Suprapubic skin (tissue), 4 donors: ENCODE measurements around the gene CENPM. TPM values are rescaled to one million over a fixed set of nuclear protein-coding genes. Genes with fewer than 3 reads are reported as not detected.

Experiments
- DNase-seq, 2 donors: peaks; one replicate each; pipeline ENCODE4 v3.0.0-alpha.2; 2019; ENCODE audit warnings: low spot score in 2 of 2
- H3K27ac ChIP-seq: fragments of 200-600 bp; sonication (generic); one replicate; pipeline ENCODE4 v1.5.1; 2019
- H3K27me3 ChIP-seq: fragments of 200-600 bp; sonication (generic); one replicate; pipeline ENCODE4 v1.5.1; 2019
- H3K36me3 ChIP-seq: fragments of 200-600 bp; sonication (generic); one replicate; pipeline ENCODE4 v1.5.1; 2019
- H3K4me1 ChIP-seq: fragments of 200-600 bp; sonication (generic); one replicate; pipeline ENCODE4 v1.5.1; 2019
- H3K4me3 ChIP-seq: fragments of 200-600 bp; sonication (generic); one replicate; pipeline ENCODE4 v1.5.1; 2019; ENCODE audit warnings: mild to moderate bottlenecking
- H3K9me3 ChIP-seq: fragments of 200-600 bp; sonication (generic); one replicate; pipeline ENCODE4 v1.5.1; 2019
- CTCF ChIP-seq, 2 donors: fragments of 200-600 bp in 1 of 2; fragments of 450-650 bp in 1 of 2; sonication (generic) in 1 of 2; IDR thresholded peaks; one replicate each; pipeline ENCODE4 v1.5.1; 2016 to 2019; ENCODE audit warnings: antibody characterized with exemption in 2 of 2, mild to moderate bottlenecking in 1 of 2, moderate library complexity in 1 of 2
- EP300 ChIP-seq: sonication (generic); formaldehyde crosslinking; IDR thresholded peaks from one replicate; pipeline ENCODE4 v1.6.1; 2017; ENCODE audit warnings: antibody characterized with exemption
- POLR2A ChIP-seq, 2 donors: fragments of 450-650 bp; IDR thresholded peaks; one replicate each; pipeline ENCODE4 v1.6.1; 2017; ENCODE audit warnings: antibody characterized with exemption in 2 of 2, mild to moderate bottlenecking in 2 of 2, moderate library complexity in 2 of 2
- POLR2AphosphoS5 ChIP-seq, 3 donors: sonication (generic); formaldehyde crosslinking; IDR thresholded peaks; one replicate each; pipeline ENCODE4 v1.6.1; 2017; ENCODE audit warnings: antibody characterized with exemption in 3 of 3
- WGBS: methylation state at CpG from one replicate; pipeline ENCODE4 v1.1.5; 2018; 5-methylcytosine and 5-hydroxymethylcytosine counted together
- total RNA-seq, 4 donors: library from RNA; depleted of rRNA; stranded (reverse); fragments of >200 nt; gene quantifications; one replicate each; pipeline ENCODE4 v1.1.0, GENCODE V29; 2016

Gene CENPM
- total RNA-seq: 10 to 100 TPM in 1 of 4 donors, 1 to 10 TPM in 3; 8.8 to 16.5 (median 9.2) TPM

- peak within 1 kb of the TSS; percentile 76 for H3K4me3 ChIP-seq
- H3K27me3 ChIP-seq: peaks cover 7% of the 10 kb centered on the region
- TF ChIP-seq POLR2AphosphoS5 (IDR thresholded peaks at IDR 0.05) (peak in 2 of 3 donors; percentile 12 to 37), CTCF (IDR thresholded peaks at IDR 0.05) (no peak)
- no peaks in the 10 kb centered on the region for H3K9me3 ChIP-seq
- no peak within 1 kb of the TSS for H3K27ac ChIP-seq
- peaks cover 11% of the 10 kb centered on the region for H3K4me1 ChIP-seq
- H3K36me3 ChIP-seq: no peaks in the 10 kb centered on the region
- WGBS: 2% methylated on average over 31 of the region's 56 CpGs
- DNase-seq: peak; percentile 94 to 96
Measured at GRCh38 chr22:41946629-41947423, at the start of gene CENPM. TSS of gene CENPM (minus strand) at chr22:41947152. CDS start at chr22:41947076, 76 bp downstream.

GRCh38 chr22:41995211-41995610 is 48.3 kb upstream of the CENPM start:
- DNase-seq: peak; percentile 5 to 20
- no peaks in the 10 kb centered on the region for H3K27me3 ChIP-seq
- TF ChIP-seq CTCF (IDR thresholded peaks at IDR 0.05): no peak
- no peak for TF ChIP-seq POLR2A (IDR thresholded peaks at IDR 0.05)
- TF ChIP-seq EP300: no peak
- TF ChIP-seq POLR2AphosphoS5 (IDR thresholded peaks at IDR 0.05): no peak
- H3K4me3 ChIP-seq: no peak overlapping the region
- peaks cover 13% of the 10 kb centered on the region for H3K4me1 ChIP-seq
- no peaks in the 10 kb centered on the region for H3K36me3 ChIP-seq
- 79% methylated on average over 3 of the region's 3 CpGs for WGBS
- no peaks in the 10 kb centered on the region for H3K9me3 ChIP-seq
- no peak overlapping the region for H3K27ac ChIP-seq

GRCh38 chr22:41992496-41992895 is 45.5 kb upstream of the CENPM start:
- DNase-seq: peak; percentile 35 to 74
- Histone ChIP-seq H3K36me3 (no peaks in the 10 kb centered on the region), H3K27ac (no peak overlapping the region), H3K27me3 (no peaks in the 10 kb centered on the region), H3K4me3 (no peak overlapping the region), H3K9me3 (no peaks in the 10 kb centered on the region), H3K4me1 (no peaks in the 10 kb centered on the region)
- TF ChIP-seq CTCF (IDR thresholded peaks at IDR 0.05) (no peak), POLR2A (IDR thresholded peaks at IDR 0.05) (no peak), POLR2AphosphoS5 (IDR thresholded peaks at IDR 0.05) (no peak), EP300 (no peak)
- WGBS: 96% methylated on average over 5 of the region's 5 CpGs

GRCh38 chr22:41991111-41991510 is 44.2 kb upstream of the CENPM start:
- Histone ChIP-seq H3K27ac (no peak overlapping the region), H3K27me3 (no peaks in the 10 kb centered on the region), H3K36me3 (no peaks in the 10 kb centered on the region), H3K9me3 (no peaks in the 10 kb centered on the region), H3K4me1 (no peaks in the 10 kb centered on the region), H3K4me3 (no peak overlapping the region)
- TF ChIP-seq POLR2AphosphoS5 (IDR thresholded peaks at IDR 0.05) (no peak), CTCF (IDR thresholded peaks at IDR 0.05) (no peak), POLR2A (IDR thresholded peaks at IDR 0.05) (no peak), EP300 (no peak)
- peak in 1 of 2 donors; percentile 17 for DNase-seq
- WGBS: 91% methylated on average over 7 of the region's 7 CpGs

GRCh38 chr22:41989246-41989645 is 42.3 kb upstream of the CENPM start:
- Histone ChIP-seq H3K4me1 (no peaks in the 10 kb centered on the region), H3K27me3 (no peaks in the 10 kb centered on the region), H3K4me3 (no peak overlapping the region), H3K36me3 (no peaks in the 10 kb centered on the region), H3K9me3 (no peaks in the 10 kb centered on the region), H3K27ac (no peak overlapping the region)
- DNase-seq: peak in 1 of 2 donors; percentile 37
- TF ChIP-seq POLR2A (IDR thresholded peaks at IDR 0.05): no peak
- no peak for TF ChIP-seq CTCF (IDR thresholded peaks at IDR 0.05)
- no peak for TF ChIP-seq EP300
- TF ChIP-seq POLR2AphosphoS5 (IDR thresholded peaks at IDR 0.05): no peak
- WGBS: 90% methylated on average over 4 of the region's 4 CpGs
